Neural cell (in vitro differentiated cells): ENCODE results near the gene CACNA1H. TPM values are rescaled to one million over a fixed set of nuclear protein-coding genes. Genes with fewer than 3 reads are reported as not detected.
A peak's percentile ranks its signal among the peaks of the same experiment; 100 is the strongest.

Experiments used
- H2AFZ ChIP-seq: fragments of 200-600, 300-800 bp; sonication (generic), shearing (Covaris generic); 2 replicates; pipeline ENCODE4 v1.6.0; 2014; ENCODE audit warnings: low read depth, mild to moderate bottlenecking, antibody characterized with exemption, low read length, moderate library complexity
- H3F3A ChIP-seq: fragments of 200-600 bp; shearing (Covaris generic); 2 replicates; pipeline ENCODE4 v1.6.1; 2016; ENCODE audit warnings: mild to moderate bottlenecking, moderate library complexity, mixed read lengths, antibody characterized with exemption, low read length; ENCODE audit not compliant: insufficient read depth, poor library complexity, severe bottlenecking
- H3K27ac ChIP-seq: fragments of 200-600, 300-800 bp; sonication (generic), shearing (Covaris generic); 2 replicates; pipeline ENCODE4 v1.5.1; 2014; ENCODE audit warnings: mild to moderate bottlenecking, low read length, moderate library complexity
- H3K27me3 ChIP-seq: fragments of 300-800, 200-600 bp; sonication (generic), shearing (Covaris generic); 2 replicates; pipeline ENCODE4 v1.6.0; 2014; ENCODE audit warnings: mild to moderate bottlenecking, low read depth, low read length, moderate library complexity; ENCODE audit not compliant: insufficient read depth
- H3K36me3 ChIP-seq: fragments of 300-800, 200-600 bp; sonication (generic), shearing (Covaris generic); 2 replicates; pipeline ENCODE4 v1.5.1; 2014; ENCODE audit warnings: mild to moderate bottlenecking, antibody characterized with exemption, low read length, moderate library complexity; ENCODE audit not compliant: insufficient read depth
- H3K4me2 ChIP-seq: fragments of 300-800, 200-600 bp; sonication (generic), shearing (Covaris generic); 2 replicates; pipeline ENCODE4 v1.6.0; 2014; ENCODE audit warnings: mild to moderate bottlenecking, low read length
- H3K4me3 ChIP-seq: fragments of 300-800, 200-600 bp; sonication (generic), shearing (Covaris generic); 2 replicates; pipeline ENCODE4 v1.5.1; 2014; ENCODE audit warnings: mild to moderate bottlenecking, low read length, moderate library complexity
- H3K79me2 ChIP-seq: fragments of 200-600 bp; shearing (Covaris generic); replicated peaks from 2 replicates; pipeline ENCODE4 v1.6.0; 2014; ENCODE audit warnings: mild to moderate bottlenecking, low read length, moderate library complexity; ENCODE audit not compliant: insufficient read depth
- H3K9ac ChIP-seq: fragments of 300-800, 200-600 bp; sonication (generic), shearing (Covaris generic); 2 replicates; pipeline ENCODE4 v1.6.1; 2016; ENCODE audit warnings: mild to moderate bottlenecking, low read length, mixed read lengths
- H3K9me2 ChIP-seq: fragments of 200-600 bp; shearing (Covaris generic); 2 replicates; pipeline ENCODE4 v1.6.1; 2016; ENCODE audit warnings: mild to moderate bottlenecking, low read length, mixed read lengths; ENCODE audit not compliant: insufficient read depth
- H3K9me3 ChIP-seq: fragments of 200-600, 300-800 bp; sonication (generic), shearing (Covaris generic); 2 replicates; pipeline ENCODE4 v1.6.1; 2016; ENCODE audit warnings: mild to moderate bottlenecking, mixed run types, low read length, moderate library complexity, mixed read lengths
- H4K20me1 ChIP-seq: fragments of 200-600 bp; shearing (Covaris generic); 2 replicates; pipeline ENCODE4 v1.6.1; 2016; ENCODE audit warnings: mild to moderate bottlenecking, mixed run types; ENCODE audit not compliant: insufficient read depth
- EP300 ChIP-seq: fragments of 450-650 bp; conservative IDR thresholded peaks from 2 replicates; pipeline ENCODE4 v1.6.1; 2014; ENCODE audit warnings: antibody characterized with exemption, mild to moderate bottlenecking, moderate library complexity; ENCODE audit not compliant: poor library complexity, severe bottlenecking
- EZH2 ChIP-seq: fragments of 200-600, 300-800 bp; shearing (Covaris generic), sonication (generic); IDR thresholded peaks from 2 replicates; pipeline ENCODE4 v1.6.1; 2014; ENCODE audit warnings: antibody characterized with exemption, low read length, borderline replicate concordance, mild to moderate bottlenecking; ENCODE audit not compliant: insufficient read depth, poor library complexity, severe bottlenecking
- MXI1 ChIP-seq: fragments of 450-650 bp; conservative IDR thresholded peaks from 2 replicates; pipeline ENCODE4 v1.6.1; 2014; ENCODE audit warnings: antibody characterized with exemption, mild to moderate bottlenecking; ENCODE audit not compliant: poor library complexity, severe bottlenecking
- POLR2AphosphoS5 ChIP-seq: IDR thresholded peaks from 2 replicates; pipeline ENCODE4 v1.6.1; 2012
- RAD21 ChIP-seq: fragments of 450-650 bp; conservative IDR thresholded peaks from 2 replicates; pipeline ENCODE4 v1.6.1; 2014; ENCODE audit warnings: antibody characterized with exemption, mild to moderate bottlenecking, moderate library complexity
- SMC3 ChIP-seq: fragments of 450-650 bp; conservative IDR thresholded peaks from 2 replicates; pipeline ENCODE4 v1.6.1; 2014; ENCODE audit warnings: antibody characterized with exemption, mild to moderate bottlenecking, moderate library complexity; ENCODE audit not compliant: poor library complexity
- TAF1 ChIP-seq: IDR thresholded peaks from 2 replicates; pipeline ENCODE4 v1.6.1; 2012; ENCODE audit warnings: low read depth
- polyA plus RNA-seq: library from polyadenylated mRNA; depleted of rRNA; stranded (reverse); fragments of >200 nt; gene quantifications from 2 replicates; pipeline ENCODE4 v1.2.3, GENCODE V29; 2014
- TF ChIP-seq, protein P1 (sequence below): fragments of 450-650 bp; IDR thresholded peaks from 2 replicates; pipeline ENCODE4 v1.5.1; 2014; ENCODE audit warnings: antibody characterized with exemption, mild to moderate bottlenecking, moderate library complexity; ENCODE audit not compliant: poor library complexity, severe bottlenecking
- TF ChIP-seq, protein P2 (sequence below): IDR thresholded peaks from 2 replicates; pipeline ENCODE4 v1.6.1; 2012; ENCODE audit warnings: borderline replicate concordance

The CACNA1H gene
- polyA plus RNA-seq, 1 donor from 2014 or later, result 27.7 TPM

GRCh38 chr16:1181404-1182315 is 28.8 kb downstream of the CACNA1H start:
- Histone ChIP-seq H3K9me2 (no peaks in the 10 kb centered on the region), H3K4me3 (no peak overlapping the region), H3K79me2 (no peaks in the 10 kb centered on the region), H3K9me3 (no peaks in the 10 kb centered on the region), H3K27ac (no peak overlapping the region), H2AFZ (no peak overlapping the region), H3K4me2 (no peak overlapping the region), H3K27me3 (no peaks in the 10 kb centered on the region), H4K20me1 (no peaks in the 10 kb centered on the region), H3K36me3 (no peaks in the 10 kb centered on the region), H3K9ac (no peak overlapping the region), H3F3A (no peaks in the 10 kb centered on the region)
- TF ChIP-seq EZH2 (no peak), MXI1 (no peak), RAD21 (peak; percentile 55), TAF1 (no peak), SMC3 (peak; percentile 63)
- TF ChIP-seq, protein P1, sequence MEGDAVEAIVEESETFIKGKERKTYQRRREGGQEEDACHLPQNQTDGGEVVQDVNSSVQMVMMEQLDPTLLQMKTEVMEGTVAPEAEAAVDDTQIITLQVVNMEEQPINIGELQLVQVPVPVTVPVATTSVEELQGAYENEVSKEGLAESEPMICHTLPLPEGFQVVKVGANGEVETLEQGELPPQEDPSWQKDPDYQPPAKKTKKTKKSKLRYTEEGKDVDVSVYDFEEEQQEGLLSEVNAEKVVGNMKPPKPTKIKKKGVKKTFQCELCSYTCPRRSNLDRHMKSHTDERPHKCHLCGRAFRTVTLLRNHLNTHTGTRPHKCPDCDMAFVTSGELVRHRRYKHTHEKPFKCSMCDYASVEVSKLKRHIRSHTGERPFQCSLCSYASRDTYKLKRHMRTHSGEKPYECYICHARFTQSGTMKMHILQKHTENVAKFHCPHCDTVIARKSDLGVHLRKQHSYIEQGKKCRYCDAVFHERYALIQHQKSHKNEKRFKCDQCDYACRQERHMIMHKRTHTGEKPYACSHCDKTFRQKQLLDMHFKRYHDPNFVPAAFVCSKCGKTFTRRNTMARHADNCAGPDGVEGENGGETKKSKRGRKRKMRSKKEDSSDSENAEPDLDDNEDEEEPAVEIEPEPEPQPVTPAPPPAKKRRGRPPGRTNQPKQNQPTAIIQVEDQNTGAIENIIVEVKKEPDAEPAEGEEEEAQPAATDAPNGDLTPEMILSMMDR, result peak; percentile 55

DNA sequence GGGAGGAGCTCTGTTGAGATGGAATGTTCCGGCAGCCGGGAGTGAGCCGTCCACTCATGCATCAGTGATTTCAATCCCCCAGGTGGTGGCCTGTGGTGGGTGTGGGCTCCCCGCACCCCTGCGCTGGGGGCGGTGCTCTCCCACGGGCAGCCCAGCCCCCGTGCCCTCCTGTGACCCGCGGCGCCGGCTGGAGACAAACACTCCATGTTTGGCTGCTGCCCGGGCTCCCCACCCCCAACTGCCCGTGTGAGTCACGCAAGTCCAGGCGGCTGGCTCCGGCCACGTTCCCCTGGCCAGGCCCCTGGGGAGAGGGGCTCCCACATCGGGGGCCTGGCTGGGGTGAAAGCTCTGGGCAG is 29.4 kb downstream of the CACNA1H start:
- H3K9me2 ChIP-seq, result no peaks in the 10 kb centered on the region
- no peaks in the 10 kb centered on the region for H3K79me2 ChIP-seq
- no peak overlapping the region for H3K4me3 ChIP-seq
- no peaks in the 10 kb centered on the region for H3K9me3 ChIP-seq
- H3K4me2 ChIP-seq, result no peak overlapping the region
- H3K36me3 ChIP-seq, result no peaks in the 10 kb centered on the region
- no peak overlapping the region for H3K9ac ChIP-seq
- H4K20me1 ChIP-seq, result no peaks in the 10 kb centered on the region
- no peak overlapping the region for H3K27ac ChIP-seq
- no peaks in the 10 kb centered on the region for H3K27me3 ChIP-seq
- TF ChIP-seq EZH2, result no peak
- TF ChIP-seq, protein P2, sequence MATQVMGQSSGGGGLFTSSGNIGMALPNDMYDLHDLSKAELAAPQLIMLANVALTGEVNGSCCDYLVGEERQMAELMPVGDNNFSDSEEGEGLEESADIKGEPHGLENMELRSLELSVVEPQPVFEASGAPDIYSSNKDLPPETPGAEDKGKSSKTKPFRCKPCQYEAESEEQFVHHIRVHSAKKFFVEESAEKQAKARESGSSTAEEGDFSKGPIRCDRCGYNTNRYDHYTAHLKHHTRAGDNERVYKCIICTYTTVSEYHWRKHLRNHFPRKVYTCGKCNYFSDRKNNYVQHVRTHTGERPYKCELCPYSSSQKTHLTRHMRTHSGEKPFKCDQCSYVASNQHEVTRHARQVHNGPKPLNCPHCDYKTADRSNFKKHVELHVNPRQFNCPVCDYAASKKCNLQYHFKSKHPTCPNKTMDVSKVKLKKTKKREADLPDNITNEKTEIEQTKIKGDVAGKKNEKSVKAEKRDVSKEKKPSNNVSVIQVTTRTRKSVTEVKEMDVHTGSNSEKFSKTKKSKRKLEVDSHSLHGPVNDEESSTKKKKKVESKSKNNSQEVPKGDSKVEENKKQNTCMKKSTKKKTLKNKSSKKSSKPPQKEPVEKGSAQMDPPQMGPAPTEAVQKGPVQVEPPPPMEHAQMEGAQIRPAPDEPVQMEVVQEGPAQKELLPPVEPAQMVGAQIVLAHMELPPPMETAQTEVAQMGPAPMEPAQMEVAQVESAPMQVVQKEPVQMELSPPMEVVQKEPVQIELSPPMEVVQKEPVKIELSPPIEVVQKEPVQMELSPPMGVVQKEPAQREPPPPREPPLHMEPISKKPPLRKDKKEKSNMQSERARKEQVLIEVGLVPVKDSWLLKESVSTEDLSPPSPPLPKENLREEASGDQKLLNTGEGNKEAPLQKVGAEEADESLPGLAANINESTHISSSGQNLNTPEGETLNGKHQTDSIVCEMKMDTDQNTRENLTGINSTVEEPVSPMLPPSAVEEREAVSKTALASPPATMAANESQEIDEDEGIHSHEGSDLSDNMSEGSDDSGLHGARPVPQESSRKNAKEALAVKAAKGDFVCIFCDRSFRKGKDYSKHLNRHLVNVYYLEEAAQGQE, result no peak
- no peak for TF ChIP-seq TAF1
- TF ChIP-seq, protein P1, result no peak
- no peak for TF ChIP-seq RAD21
- TF ChIP-seq EP300, result no peak
- no peak for TF ChIP-seq MXI1
- TF ChIP-seq SMC3, result no peak
- TF ChIP-seq POLR2AphosphoS5, result no peak
- no peaks in the 10 kb centered on the region for H3F3A ChIP-seq
- H2AFZ ChIP-seq, result no peak overlapping the region
